ENCODE measurements around the gene RPS27. TPM values are rescaled to one million over a fixed set of nuclear protein-coding genes. Genes with fewer than 3 reads are reported as not detected.

RPS27 gene
- total RNA-seq, 1 experiment from 2014 or later: 1,548 TPM

DNA sequence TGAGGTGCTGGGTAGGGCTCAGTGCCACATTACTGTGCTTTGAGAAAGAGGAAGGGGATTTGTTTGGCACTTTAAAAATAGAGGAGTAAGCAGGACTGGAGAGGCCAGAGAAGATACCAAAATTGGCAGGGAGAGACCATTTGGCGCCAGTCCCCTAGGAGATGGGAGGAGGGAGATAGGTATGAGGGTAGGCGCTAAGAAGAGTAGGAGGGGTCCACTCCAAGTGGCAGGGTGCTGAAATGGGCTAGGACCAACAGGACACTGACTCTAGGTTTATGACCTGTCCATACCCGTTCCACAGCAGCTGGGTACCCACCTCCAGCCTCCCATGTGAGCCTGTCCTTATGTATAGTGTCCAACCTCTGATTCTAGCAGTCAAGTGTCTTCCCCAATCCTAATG lies 31.1 kb upstream of the RPS27 start:
- CTCF ChIA-PET: no interaction called here
- POLR2A ChIA-PET (ENCODE audit: low non-redundant PET): no interaction called here

GRCh38 chr1:153960206-153960605 lies 30.4 kb upstream of the RPS27 start:
- no peaks in the 10 kb centered on the region for H3K9me3 ChIP-seq (ENCODE audit: low read depth, low read length, poor library complexity, severe bottlenecking)
- H3K4me3 ChIP-seq (ENCODE audit: low read depth, low read length, poor library complexity, severe bottlenecking): no peak overlapping the region
- ChIA-PET CTCF (no interaction called here), POLR2A (ENCODE audit: low non-redundant PET) (no interaction called here)
- peaks cover 13% of the 10 kb centered on the region for H3K36me3 ChIP-seq (ENCODE audit: insufficient read depth, low read length, poor library complexity, severe bottlenecking)
- TF ChIP-seq EZH2 (IDR thresholded peaks at IDR 0.05; ENCODE audit: borderline replicate concordance, low read depth, low read length, poor library complexity, severe bottlenecking) (no peak), CTCF (conservative IDR thresholded peaks at IDR 0.05; ENCODE audit: low read depth, low read length) (no peak)
- no TSS peak for BruUV-seq (replicated peaks)
- H3K27me3 ChIP-seq (replicated peaks; ENCODE audit: insufficient read depth, low read depth, low read length, poor library complexity): no peaks in the 10 kb centered on the region
- intact Hi-C loops (cut with micrococcal nuclease; ENCODE audit: unreplicated experiment): loop anchor here (5.0 kb wide), 1 partner anchor 288 kb away; the partner anchor contains the start of gene ILF2
- H3K4me1 ChIP-seq (ENCODE audit: insufficient read depth, low read length, poor library complexity, severe bottlenecking): peaks cover 18% of the 10 kb centered on the region
- H3K27ac ChIP-seq (ENCODE audit: low read depth, low read length, poor library complexity, severe bottlenecking): no peak overlapping the region
- DNase-seq (ENCODE audit: low spot score): no peak

More for the DNA sequence above, 31.1 kb upstream of the RPS27 start:
- Histone ChIP-seq H3K36me3 (ENCODE audit: insufficient read depth, low read length, poor library complexity, severe bottlenecking) (peaks cover 13% of the 10 kb centered on the region), H3K4me1 (ENCODE audit: insufficient read depth, low read length, poor library complexity, severe bottlenecking) (peaks cover 18% of the 10 kb centered on the region), H3K9me3 (ENCODE audit: low read depth, low read length, poor library complexity, severe bottlenecking) (no peaks in the 10 kb centered on the region), H3K27ac (ENCODE audit: low read depth, low read length, poor library complexity, severe bottlenecking) (peak overlapping the region; percentile 0), H3K4me3 (ENCODE audit: low read depth, low read length, poor library complexity, severe bottlenecking) (no peak overlapping the region), H3K27me3 (replicated peaks; ENCODE audit: insufficient read depth, low read depth, low read length, poor library complexity) (no peaks in the 10 kb centered on the region)
- no peak for DNase-seq (ENCODE audit: low spot score)
- no TSS peak for BruUV-seq (replicated peaks)
- TF ChIP-seq EZH2 (IDR thresholded peaks at IDR 0.05; ENCODE audit: borderline replicate concordance, low read depth, low read length, poor library complexity, severe bottlenecking) (no peak), CTCF (conservative IDR thresholded peaks at IDR 0.05; ENCODE audit: low read depth, low read length) (no peak)
- intact Hi-C loops (cut with micrococcal nuclease; ENCODE audit: unreplicated experiment): no loop called here

DNA sequence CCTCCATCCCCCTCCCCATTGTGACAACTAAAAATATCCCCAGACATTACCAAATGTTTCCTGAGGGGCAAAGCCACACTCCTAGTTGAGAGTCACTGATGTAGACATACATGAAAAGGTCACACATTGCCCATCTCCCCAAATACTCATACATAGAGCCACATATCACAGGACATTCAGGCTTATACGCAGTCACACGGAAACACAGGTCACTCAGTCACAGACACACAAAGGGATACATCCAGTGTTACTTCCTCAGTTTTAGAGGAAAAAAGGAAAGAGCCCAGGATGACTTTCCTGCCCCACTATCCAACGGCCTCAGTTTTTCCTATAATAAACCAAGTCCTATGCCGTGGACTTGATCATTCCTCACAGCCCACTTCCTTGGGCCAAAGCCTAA lies 29.1 kb upstream of the RPS27 start:
- TF ChIP-seq EZH2 (IDR thresholded peaks at IDR 0.05; ENCODE audit: borderline replicate concordance, low read depth, low read length, poor library complexity, severe bottlenecking) (no peak), CTCF (conservative IDR thresholded peaks at IDR 0.05; ENCODE audit: low read depth, low read length) (no peak)
- CTCF ChIA-PET: no interaction called here
- BruUV-seq (replicated peaks): TSS peak; percentile 18
- no peaks in the 10 kb centered on the region for H3K27me3 ChIP-seq (replicated peaks; ENCODE audit: insufficient read depth, low read depth, low read length, poor library complexity)
- H3K9me3 ChIP-seq (ENCODE audit: low read depth, low read length, poor library complexity, severe bottlenecking): no peaks in the 10 kb centered on the region
- no peak for DNase-seq (ENCODE audit: low spot score)
- POLR2A ChIA-PET (ENCODE audit: low non-redundant PET): interaction anchor here (0.7 kb wide), 1 partner anchor 13 kb away, joined by 3 read pairs; no protein-coding TSS in a partner anchor
- H3K36me3 ChIP-seq (ENCODE audit: insufficient read depth, low read length, poor library complexity, severe bottlenecking): peaks cover 13% of the 10 kb centered on the region
- intact Hi-C loops (cut with micrococcal nuclease; ENCODE audit: unreplicated experiment): loop anchor here (5.0 kb wide), 1 partner anchor 289 kb away; the partner anchor contains the start of gene ILF2
- peak overlapping the region; percentile 77 for H3K4me3 ChIP-seq (ENCODE audit: low read depth, low read length, poor library complexity, severe bottlenecking)
- H3K4me1 ChIP-seq (ENCODE audit: insufficient read depth, low read length, poor library complexity, severe bottlenecking): peaks cover 16% of the 10 kb centered on the region
- peak overlapping the region; percentile 10 for H3K27ac ChIP-seq (ENCODE audit: low read depth, low read length, poor library complexity, severe bottlenecking)

Data from A673 (cell line).